Mesendoderm (in vitro differentiated cells): Measurements from ENCODE around the gene WDR45B.
A peak's percentile ranks its signal among the peaks of the same experiment; 100 is the strongest.

Experiments used
- DNase-seq: peaks from one replicate; pipeline ENCODE4 v3.0.0; 2013
- H2AK5ac ChIP-seq: 2 replicates; pipeline ENCODE4 v1.6.1; 2013; ENCODE audit warnings: low read length, inconsistent platforms
- H2BK120ac ChIP-seq: 2 replicates; pipeline ENCODE4 v1.6.1; 2013; ENCODE audit warnings: low read depth, mild to moderate bottlenecking, low read length, moderate library complexity, mixed read lengths
- H2BK15ac ChIP-seq: replicated peaks from 2 replicates; pipeline ENCODE4 v1.6.1; 2013; ENCODE audit warnings: low read depth, mild to moderate bottlenecking, moderate library complexity
- H2BK5ac ChIP-seq: 2 replicates; pipeline ENCODE4 v1.6.1; 2013; ENCODE audit warnings: low read length, inconsistent platforms
- H3K18ac ChIP-seq: 2 replicates; pipeline ENCODE4 v1.6.1; 2013; ENCODE audit warnings: mild to moderate bottlenecking, low read length, mixed read lengths
- H3K23ac ChIP-seq: one replicate; pipeline ENCODE4 v1.6.1; 2013; ENCODE audit warnings: low read length
- H3K27ac ChIP-seq: 2 replicates; pipeline ENCODE4 v1.5.1; 2013; ENCODE audit warnings: low read depth, mild to moderate bottlenecking, inconsistent platforms, low read length, moderate library complexity
- H3K27me3 ChIP-seq: 2 replicates; pipeline ENCODE4 v1.6.1; 2013; ENCODE audit warnings: low read length, control low read depth, mild to moderate bottlenecking, inconsistent platforms; ENCODE audit not compliant: insufficient read depth, poor library complexity
- H3K36me3 ChIP-seq: 2 replicates; pipeline ENCODE4 v1.6.1; 2013; ENCODE audit warnings: low read length, inconsistent platforms; ENCODE audit not compliant: control insufficient read depth, insufficient read depth
- H3K4ac ChIP-seq: one replicate; pipeline ENCODE4 v1.6.1; 2013; ENCODE audit warnings: low read depth, mild to moderate bottlenecking, low read length, moderate library complexity
- H3K4me1 ChIP-seq: 2 replicates; pipeline ENCODE4 v1.6.1; 2013; ENCODE audit warnings: low read depth, low read length, inconsistent platforms; ENCODE audit not compliant: control insufficient read depth
- H3K4me2 ChIP-seq: 2 replicates; pipeline ENCODE4 v1.6.1; 2013; ENCODE audit warnings: low read length
- H3K4me3 ChIP-seq: 2 replicates; pipeline ENCODE4 v1.5.1; 2013; ENCODE audit warnings: mild to moderate bottlenecking, low read length
- H3K56ac ChIP-seq: one replicate; pipeline ENCODE4 v1.6.1; 2013; ENCODE audit warnings: low read length
- H3K79me1 ChIP-seq: 2 replicates; pipeline ENCODE4 v1.6.1; 2013; ENCODE audit warnings: low read length, inconsistent platforms
- H3K79me2 ChIP-seq: 2 replicates; pipeline ENCODE4 v1.6.1; 2013; ENCODE audit warnings: mild to moderate bottlenecking, low read length; ENCODE audit not compliant: control insufficient read depth, insufficient read depth
- H3K9ac ChIP-seq: 2 replicates; pipeline ENCODE4 v1.6.1; 2013; ENCODE audit warnings: low read length, inconsistent platforms
- H4K5ac ChIP-seq: one replicate; pipeline ENCODE4 v1.6.1; 2013; ENCODE audit warnings: low read length
- H4K8ac ChIP-seq: one replicate; pipeline ENCODE4 v1.6.1; 2013; ENCODE audit warnings: low read depth, mild to moderate bottlenecking, control low read depth, low read length, moderate library complexity
- WGBS: extraction: QIAGEN DNeasy Blood & Tissue Kit; methylation state at CpG from one replicate; pipeline ENCODE4 v1.1.7; 2013; ENCODE audit warnings: low lambda C conversion rate, missing lambda C conversion rate; ENCODE audit not compliant: insufficient coverage; ENCODE audit errors: extremely low coverage; 5-methylcytosine and 5-hydroxymethylcytosine counted together

The WDR45B gene

GRCh38 chr17:82615084-82616020 lies 32.9 kb downstream of the WDR45B start:
- no peaks in the 10 kb centered on the region for H3K4me1 ChIP-seq
- no CpG with 5 or more reads among the region's 45 CpGs for WGBS
- no peak overlapping the region for H2BK5ac ChIP-seq
- no peaks in the 10 kb centered on the region for H3K79me1 ChIP-seq
- no peak overlapping the region for H3K4me3 ChIP-seq
- H4K8ac ChIP-seq = no peak overlapping the region
- H3K27ac ChIP-seq = no peak overlapping the region
- no peak overlapping the region for H3K18ac ChIP-seq
- no peak overlapping the region for H3K56ac ChIP-seq
- no peak overlapping the region for H2BK120ac ChIP-seq
- no peak overlapping the region for H4K5ac ChIP-seq
- H3K23ac ChIP-seq = no peak overlapping the region
- H3K4me2 ChIP-seq = no peak overlapping the region
- peaks cover 8% of the 10 kb centered on the region for H3K36me3 ChIP-seq
- peak; percentile 33 for DNase-seq
- no peak overlapping the region for H3K4ac ChIP-seq
- no peak overlapping the region for H3K9ac ChIP-seq
- no peaks in the 10 kb centered on the region for H3K27me3 ChIP-seq
- H3K79me2 ChIP-seq = no peaks in the 10 kb centered on the region
- H2AK5ac ChIP-seq = no peak overlapping the region
- no peak overlapping the region for H2BK15ac ChIP-seq

- Histone ChIP-seq H2AK5ac (no peak overlapping the region), H3K23ac (no peak overlapping the region), H3K4ac (no peak overlapping the region), H3K36me3 (peaks cover 8% of the 10 kb centered on the region), H3K27ac (no peak overlapping the region), H2BK15ac (no peak overlapping the region), H3K4me1 (no peaks in the 10 kb centered on the region), H3K79me2 (no peaks in the 10 kb centered on the region), H3K27me3 (no peaks in the 10 kb centered on the region), H4K8ac (no peak overlapping the region), H3K4me3 (no peak overlapping the region), H4K5ac (no peak overlapping the region), H3K9ac (no peak overlapping the region), H2BK5ac (no peak overlapping the region), H3K56ac (no peak overlapping the region), H3K79me1 (no peaks in the 10 kb centered on the region), H3K4me2 (no peak overlapping the region), H3K18ac (no peak overlapping the region), H2BK120ac (no peak overlapping the region)
- no peak for DNase-seq
- WGBS = no CpG with 5 or more reads among the region's 22 CpGs
Observed at GRCh38 chr17:82614095-82614631, 34.1 kb downstream of the WDR45B start.

- H3K4me2 ChIP-seq = no peak overlapping the region
- H2BK120ac ChIP-seq = no peak overlapping the region
- H3K27me3 ChIP-seq = no peaks in the 10 kb centered on the region
- no peak overlapping the region for H3K4me3 ChIP-seq
- H3K9ac ChIP-seq = no peak overlapping the region
- H3K56ac ChIP-seq = no peak overlapping the region
- DNase-seq = peak; percentile 69
- H3K79me2 ChIP-seq = no peaks in the 10 kb centered on the region
- H4K5ac ChIP-seq = no peak overlapping the region
- no peaks in the 10 kb centered on the region for H3K4me1 ChIP-seq
- no peak overlapping the region for H2BK5ac ChIP-seq
- H2AK5ac ChIP-seq = no peak overlapping the region
- H3K18ac ChIP-seq = no peak overlapping the region
- peaks cover 9% of the 10 kb centered on the region for H3K36me3 ChIP-seq
- H4K8ac ChIP-seq = no peak overlapping the region
- H3K4ac ChIP-seq = no peak overlapping the region
- no peaks in the 10 kb centered on the region for H3K79me1 ChIP-seq
- no CpG with 5 or more reads among the region's 37 CpGs for WGBS
- no peak overlapping the region for H2BK15ac ChIP-seq
- no peak overlapping the region for H3K27ac ChIP-seq
- H3K23ac ChIP-seq = peak overlapping the region; percentile 17
Observed at GRCh38 chr17:82613283-82614094, 34.8 kb downstream of the WDR45B start.

GRCh38 chr17:82611140-82612058 lies 36.8 kb downstream of the WDR45B start:
- H2BK15ac ChIP-seq = no peak overlapping the region
- H3K4me3 ChIP-seq = no peak overlapping the region
- H3K4ac ChIP-seq = no peak overlapping the region
- no CpG with 5 or more reads among the region's 21 CpGs for WGBS
- no peak overlapping the region for H4K5ac ChIP-seq
- H2AK5ac ChIP-seq = no peak overlapping the region
- H3K79me2 ChIP-seq = no peaks in the 10 kb centered on the region
- no peak for DNase-seq
- no peak overlapping the region for H4K8ac ChIP-seq
- no peak overlapping the region for H3K27ac ChIP-seq
- H3K27me3 ChIP-seq = no peaks in the 10 kb centered on the region
- no peak overlapping the region for H3K9ac ChIP-seq
- no peak overlapping the region for H3K56ac ChIP-seq
- no peak overlapping the region for H3K4me2 ChIP-seq
- no peaks in the 10 kb centered on the region for H3K79me1 ChIP-seq
- no peak overlapping the region for H3K23ac ChIP-seq
- no peak overlapping the region for H2BK120ac ChIP-seq
- H3K18ac ChIP-seq = no peak overlapping the region
- no peaks in the 10 kb centered on the region for H3K4me1 ChIP-seq
- peaks cover 7% of the 10 kb centered on the region for H3K36me3 ChIP-seq
- no peak overlapping the region for H2BK5ac ChIP-seq

- Histone ChIP-seq H3K9ac (no peak overlapping the region), H2BK5ac (no peak overlapping the region), H3K56ac (no peak overlapping the region), H4K5ac (no peak overlapping the region), H3K4me3 (no peak overlapping the region), H3K79me1 (no peaks in the 10 kb centered on the region), H4K8ac (no peak overlapping the region), H2AK5ac (no peak overlapping the region), H3K4ac (no peak overlapping the region), H3K79me2 (no peaks in the 10 kb centered on the region), H3K27ac (no peak overlapping the region), H3K23ac (no peak overlapping the region), H3K36me3 (peaks cover 5% of the 10 kb centered on the region), H3K18ac (no peak overlapping the region), H3K4me1 (no peaks in the 10 kb centered on the region), H2BK120ac (no peak overlapping the region), H3K27me3 (no peaks in the 10 kb centered on the region), H3K4me2 (no peak overlapping the region), H2BK15ac (no peak overlapping the region)
- no CpG with 5 or more reads among the region's 4 CpGs for WGBS
- no peak for DNase-seq
Observed at GRCh38 chr17:82609655-82610054, 38.6 kb downstream of the WDR45B start.
